Measurements from ENCODE around the gene PLEKHA4.
"Not testable (repeated sequence)": the region's sequence is repeated elsewhere in the genome, so short reads cannot be mapped to it uniquely, and the experiment has no call there.

Gene PLEKHA4

GRCh38 chr19:48879025-48879637 lies 10.7 kb upstream of the PLEKHA4 start:
- H3K4me1 Mint-ChIP-seq (ENCODE audit: low read depth in 2 of 2) = peaks cover 22 to 25% of the 10 kb centered on the region in 2 donors
- H3K36me3 Mint-ChIP-seq (ENCODE audit: insufficient read depth) = peaks cover 100% of the 10 kb centered on the region
- ATAC-seq (replicated peaks) (no peak), DNase-seq (no peak)
- peak overlapping the region in 1 of 2 donors; percentile 59 for H3K4me3 Mint-ChIP-seq
- no peaks in the 10 kb centered on the region for H3K9me3 Mint-ChIP-seq
- H3K27ac Mint-ChIP-seq = peak overlapping the region; percentile 82 to 100
- no peaks in the 10 kb centered on the region for H3K27me3 Mint-ChIP-seq

- peak overlapping the region; percentile 82 to 100 for H3K27ac Mint-ChIP-seq
- peaks cover 30 to 33% of the 10 kb centered on the region in 2 donors for H3K4me1 Mint-ChIP-seq (ENCODE audit: low read depth in 2 of 2)
- H3K36me3 Mint-ChIP-seq (ENCODE audit: insufficient read depth) = peaks cover 100% of the 10 kb centered on the region
- DNase-seq (peak in 1 of 3 experiments; percentile 38), ATAC-seq (replicated peaks) (no peak)
- peak overlapping the region; percentile 43 to 59 for H3K4me3 Mint-ChIP-seq
- no peaks in the 10 kb centered on the region for H3K27me3 Mint-ChIP-seq
- H3K9me3 Mint-ChIP-seq = no peaks in the 10 kb centered on the region
Observed at GRCh38 chr19:48878196-48879024, 10.0 kb upstream of the PLEKHA4 start.

GRCh38 chr19:48877855-48878195 lies 9.4 kb upstream of the PLEKHA4 start:
- peak overlapping the region; percentile 43 to 59 for H3K4me3 Mint-ChIP-seq
- ATAC-seq (replicated peaks) (no peak), DNase-seq (no peak)
- H3K9me3 Mint-ChIP-seq = no peaks in the 10 kb centered on the region
- peaks cover 100% of the 10 kb centered on the region for H3K36me3 Mint-ChIP-seq (ENCODE audit: insufficient read depth)
- no peaks in the 10 kb centered on the region for H3K27me3 Mint-ChIP-seq
- H3K4me1 Mint-ChIP-seq (ENCODE audit: low read depth in 2 of 2) = peaks cover 35 to 39% of the 10 kb centered on the region in 2 donors
- H3K27ac Mint-ChIP-seq = peak overlapping the region; percentile 82 to 100

- not testable (repeated sequence) for H3K27me3 Mint-ChIP-seq; ATAC-seq (replicated peaks); H3K9me3 Mint-ChIP-seq
- Mint-ChIP-seq H3K27ac (peak overlapping the region; percentile 99 to 100), H3K4me1 (ENCODE audit: low read depth in 2 of 2) (peaks cover 41 to 47% of the 10 kb centered on the region in 2 donors), H3K4me3 (peak overlapping the region; percentile 89 to 100), H3K36me3 (ENCODE audit: insufficient read depth) (peaks cover 96% of the 10 kb centered on the region)
- peak in 1 of 3 experiments; percentile 41 for DNase-seq
Observed at GRCh38 chr19:48876043-48876981, 7.9 kb upstream of the PLEKHA4 start.

- no peaks in the 10 kb centered on the region for H3K27me3 Mint-ChIP-seq
- H3K27ac Mint-ChIP-seq = peak overlapping the region; percentile 99 to 100
- H3K36me3 Mint-ChIP-seq (ENCODE audit: insufficient read depth) = peaks cover 86% of the 10 kb centered on the region
- H3K9me3 Mint-ChIP-seq = no peaks in the 10 kb centered on the region
- peaks cover 41 to 47% of the 10 kb centered on the region in 2 donors for H3K4me1 Mint-ChIP-seq (ENCODE audit: low read depth in 2 of 2)
- ATAC-seq (replicated peaks) (peak; percentile 4), DNase-seq (peak in 1 of 3 experiments; percentile 43)
- peak overlapping the region; percentile 89 to 100 for H3K4me3 Mint-ChIP-seq
Observed at GRCh38 chr19:48874303-48875135, 6.1 kb upstream of the PLEKHA4 start.

- peak in 1 of 3 experiments; percentile 32 for DNase-seq
- Mint-ChIP-seq H3K4me1 (ENCODE audit: low read depth in 2 of 2) (peaks cover 41 to 47% of the 10 kb centered on the region in 2 donors), H3K4me3 (peak overlapping the region; percentile 89 to 100), H3K9me3 (no peaks in the 10 kb centered on the region), H3K27me3 (no peaks in the 10 kb centered on the region), H3K27ac (peak overlapping the region; percentile 99 to 100), H3K36me3 (ENCODE audit: insufficient read depth) (peaks cover 78% of the 10 kb centered on the region)
- ATAC-seq (replicated peaks) = no peak
Observed at GRCh38 chr19:48873476-48874302, 5.3 kb upstream of the PLEKHA4 start.

GRCh38 chr19:48872884-48873475 lies 4.6 kb upstream of the PLEKHA4 start:
- Mint-ChIP-seq H3K27me3 (no peaks in the 10 kb centered on the region), H3K27ac (peak overlapping the region; percentile 99 to 100)

GRCh38 chr19:48872182-48872883 lies 3.9 kb upstream of the PLEKHA4 start, which contains the start of gene PPP1R15A:
TSS of gene PPP1R15A (plus strand) at chr19:48872421. CDS start at chr19:48873234, 813 bp downstream.
- Mint-ChIP-seq H3K36me3 (ENCODE audit: insufficient read depth) (peaks cover 64% of the 10 kb centered on the region), H3K27ac (peak within 1 kb of the TSS; percentile 99 to 100), H3K27me3 (peaks cover 2 to 6% of the 10 kb centered on the region in 2 donors), H3K9me3 (no peaks in the 10 kb centered on the region), H3K4me1 (ENCODE audit: low read depth in 2 of 2) (peaks cover 45% of the 10 kb centered on the region in 2 donors), H3K4me3 (peak within 1 kb of the TSS; percentile 89 to 100)
- ATAC-seq (replicated peaks) (peak; percentile 45), DNase-seq (peak; percentile 99 to 100 (median 100))

More at GRCh38 chr19:48872884-48873475, 4.6 kb upstream of the PLEKHA4 start:
- Mint-ChIP-seq H3K4me1 (ENCODE audit: low read depth in 2 of 2) (peaks cover 45 to 47% of the 10 kb centered on the region in 2 donors), H3K36me3 (ENCODE audit: insufficient read depth) (peaks cover 71% of the 10 kb centered on the region), H3K9me3 (no peaks in the 10 kb centered on the region), H3K4me3 (peak overlapping the region; percentile 89 to 100)
- ATAC-seq (replicated peaks) (peak; percentile 40), DNase-seq (peak; percentile 73 to 82 (median 73))

GRCh38 chr19:48871471-48872181 lies 3.2 kb upstream of the PLEKHA4 start:
- Mint-ChIP-seq H3K4me3 (peak overlapping the region; percentile 89 to 100), H3K36me3 (ENCODE audit: insufficient read depth) (peaks cover 57% of the 10 kb centered on the region), H3K27ac (peak overlapping the region; percentile 99 to 100), H3K27me3 (peaks cover 9 to 13% of the 10 kb centered on the region in 2 donors), H3K4me1 (ENCODE audit: low read depth in 2 of 2) (peaks cover 43 to 45% of the 10 kb centered on the region in 2 donors)
- H3K9me3 Mint-ChIP-seq; ATAC-seq (replicated peaks); DNase-seq: not testable (repeated sequence)

GRCh38 chr19:48870048-48870447 lies 1.6 kb upstream of the PLEKHA4 start:
- no peak for ATAC-seq (replicated peaks)
- no peak for DNase-seq
- Mint-ChIP-seq H3K27me3 (peaks cover 10 to 15% of the 10 kb centered on the region in 2 donors), H3K4me3 (no peak overlapping the region), H3K4me1 (ENCODE audit: low read depth in 2 of 2) (peaks cover 30 to 31% of the 10 kb centered on the region in 2 donors), H3K9me3 (no peaks in the 10 kb centered on the region), H3K27ac (no peak overlapping the region), H3K36me3 (ENCODE audit: insufficient read depth) (peaks cover 41% of the 10 kb centered on the region)

All from effector memory CD8-positive, alpha-beta T cell (primary cell).